ENCODE data around the gene CYP27C1.
"Not testable (repeated sequence)": the region's sequence is repeated elsewhere in the genome, so short reads cannot be mapped to it uniquely, and the experiment has no call there.

The CYP27C1 gene

DNA sequence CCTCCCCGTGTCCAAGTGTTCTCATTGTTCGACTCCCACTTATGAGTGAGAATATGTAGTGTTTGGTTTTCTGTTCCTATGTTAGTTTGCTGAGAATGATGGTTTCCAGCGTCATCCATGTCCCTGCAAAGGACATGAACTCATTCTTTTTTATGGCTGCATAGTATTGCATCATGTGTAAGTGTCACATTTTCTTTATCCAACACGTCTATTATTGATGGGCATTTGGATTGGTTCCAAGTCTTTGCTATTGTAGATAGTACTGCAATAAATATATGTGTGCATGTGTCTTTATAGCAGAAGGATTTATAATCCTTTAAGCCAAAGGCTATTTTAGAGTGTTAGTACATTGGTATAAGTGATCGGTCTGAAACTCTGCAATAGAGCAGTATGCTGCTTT lies 4.0 kb upstream of the CYP27C1 start:
- not testable (repeated sequence) for DNase-seq (ENCODE audit: low spot score)

DNA sequence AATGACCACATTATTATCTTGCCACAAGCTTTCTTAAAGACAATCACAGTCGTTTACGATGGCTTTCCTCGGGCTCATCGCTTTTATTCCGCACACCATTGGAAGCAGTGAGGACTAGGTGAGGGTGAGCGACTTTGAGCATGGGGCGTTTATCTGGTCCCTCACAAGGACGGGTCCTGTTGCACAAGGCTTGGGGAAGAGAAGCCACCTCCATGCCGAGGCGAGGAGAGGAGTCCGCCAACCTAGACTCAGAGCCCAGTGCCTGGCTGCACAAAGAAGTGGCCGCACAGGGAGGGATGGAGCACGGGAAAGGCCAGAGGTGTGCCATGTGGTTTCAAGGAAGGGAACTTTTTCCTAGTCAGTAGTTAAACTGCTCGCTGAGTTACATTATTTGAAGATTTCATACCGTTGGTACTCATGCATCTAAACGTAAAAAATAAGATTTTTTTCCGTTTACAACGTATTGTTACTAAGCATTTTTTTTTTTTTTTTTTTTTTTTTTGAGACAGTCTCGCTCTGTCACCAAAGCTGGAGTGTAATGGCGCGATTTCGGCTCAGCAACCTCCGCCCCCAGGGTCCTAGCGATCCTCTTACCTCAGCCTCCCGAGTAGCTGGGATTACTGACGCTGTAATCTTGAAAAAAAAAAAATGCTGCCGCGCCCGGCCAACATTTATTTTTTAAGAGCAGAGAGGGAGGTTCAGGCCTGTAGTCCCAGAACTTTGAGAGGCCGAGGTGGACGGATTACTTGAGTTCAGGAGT lies 849 bp upstream of the CYP27C1 start:
- DNase-seq (ENCODE audit: low spot score), result no peak

- no peak for DNase-seq (ENCODE audit: low spot score)
Measured at GRCh38 chr2:127219171-127220070, 678 bp downstream of the CYP27C1 start.

GRCh38 chr2:127218812-127219170 lies 1.3 kb downstream of the CYP27C1 start:
- DNase-seq (ENCODE audit: low spot score), result no peak

GRCh38 chr2:127217470-127218325 lies 2.4 kb downstream of the CYP27C1 start:
- no peak for DNase-seq (ENCODE audit: low spot score)

DNA sequence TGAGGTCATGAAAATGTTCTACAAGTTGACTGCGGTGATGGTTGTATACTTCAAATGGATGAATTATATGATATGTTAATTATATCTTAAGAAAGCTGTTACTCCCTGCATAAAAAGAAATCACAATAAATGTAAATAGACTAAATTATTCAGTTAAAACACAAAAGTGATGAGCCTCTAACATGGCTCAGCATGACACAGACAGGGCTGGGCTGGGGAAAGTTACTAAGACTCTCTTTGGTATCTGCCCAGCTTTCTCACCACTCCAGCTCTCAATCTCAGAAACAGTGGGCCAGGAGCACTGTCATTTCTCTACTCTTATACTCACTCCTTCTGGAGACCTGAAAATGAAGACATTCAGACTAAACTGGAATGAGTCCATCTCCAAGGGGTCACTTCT lies 3.5 kb downstream of the CYP27C1 start:
- DNase-seq (ENCODE audit: low spot score), result no peak

DNA sequence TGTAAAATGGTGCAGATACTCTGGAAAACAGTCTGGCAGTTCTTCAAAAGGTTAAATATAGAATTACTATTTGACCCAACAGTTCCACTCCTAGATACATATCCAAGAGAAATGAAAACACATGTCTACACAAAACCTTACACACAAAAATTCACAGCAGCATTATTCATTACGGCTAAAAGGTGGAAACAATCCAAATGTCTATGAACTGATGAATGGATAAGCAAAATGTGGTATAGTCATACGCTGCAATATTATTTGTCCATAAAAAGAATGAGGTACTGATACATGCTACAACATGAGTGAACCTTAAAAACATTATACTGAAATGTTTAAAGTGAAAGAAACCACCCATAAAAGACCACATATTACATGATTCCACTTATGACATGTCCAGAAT lies 4.0 kb downstream of the CYP27C1 start:
- DNase-seq (ENCODE audit: low spot score), result no peak

GRCh38 chr2:127214201-127214600 lies 5.9 kb downstream of the CYP27C1 start:
- not testable (repeated sequence) for DNase-seq (ENCODE audit: low spot score)

DNA sequence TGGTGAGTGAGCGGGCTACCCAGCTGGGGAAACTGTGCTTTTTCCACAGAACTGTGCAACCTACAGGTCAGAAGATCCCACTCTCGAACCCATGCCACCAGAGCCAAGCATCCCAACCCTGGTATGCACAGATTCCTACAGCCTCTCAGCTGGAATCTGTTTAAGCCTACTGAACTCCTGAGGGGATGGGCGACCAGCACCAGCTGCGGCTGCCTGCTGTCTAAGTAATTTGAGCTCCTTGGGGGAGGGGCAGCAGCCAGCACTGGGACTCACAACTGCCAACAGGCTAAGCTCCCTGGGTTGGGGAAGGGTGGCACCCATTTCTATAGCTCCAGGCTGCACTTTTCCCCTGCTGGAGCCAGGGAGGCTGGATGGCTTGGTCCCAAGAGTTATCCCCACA lies 11.8 kb downstream of the CYP27C1 start:
- no peak for DNase-seq (ENCODE audit: low spot score)

GRCh38 chr2:127205218-127206125 lies 14.6 kb downstream of the CYP27C1 start:
- no peak for DNase-seq (ENCODE audit: low spot score)

DNA sequence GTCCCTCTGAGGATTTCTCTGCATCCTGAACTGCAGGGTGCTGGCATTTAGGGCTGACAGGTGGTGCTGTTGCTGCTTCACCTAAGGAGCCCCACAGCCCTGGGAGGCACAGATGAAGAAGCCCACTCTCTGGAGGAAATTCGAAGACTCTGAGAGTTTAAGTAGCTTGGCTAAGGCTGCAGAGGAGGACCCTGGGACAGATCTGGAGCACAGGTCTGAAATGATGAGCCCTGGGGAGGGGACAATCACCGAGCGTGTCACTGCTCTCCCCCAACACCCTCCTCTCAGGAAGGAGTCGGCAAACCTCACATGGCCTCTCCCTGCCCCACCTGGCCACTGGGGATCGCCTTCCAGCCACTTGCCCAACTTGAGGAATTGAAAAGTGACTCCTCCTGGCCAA lies 18.6 kb downstream of the CYP27C1 start:
- no peak for DNase-seq (ENCODE audit: low spot score)

GRCh38 chr2:127200962-127201361 lies 19.1 kb downstream of the CYP27C1 start:
- no peak for DNase-seq (ENCODE audit: low spot score)

DNA sequence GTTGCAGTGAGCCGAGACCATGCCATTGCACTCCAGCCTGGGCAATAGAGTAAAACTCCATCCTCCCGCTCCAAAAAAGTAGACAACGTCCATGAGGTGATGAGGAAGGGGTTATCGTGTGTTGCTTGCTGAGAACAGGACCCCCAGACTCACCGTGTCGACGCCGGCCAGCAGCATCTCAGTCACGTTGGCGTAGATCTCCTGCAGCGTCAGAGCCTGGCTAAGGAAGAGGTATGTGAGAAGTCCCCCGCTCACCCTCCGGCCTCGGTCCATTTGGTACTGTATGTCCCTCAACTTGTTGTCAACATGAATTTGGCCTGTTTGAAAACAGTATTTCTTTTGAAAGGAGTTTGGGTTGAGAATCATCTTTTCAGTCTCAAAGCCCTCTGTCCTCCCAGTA lies 20.9 kb downstream of the CYP27C1 start:
- DNase-seq (ENCODE audit: low spot score), result no peak

GRCh38 chr2:127197475-127198385 lies 22.4 kb downstream of the CYP27C1 start:
- DNase-seq (ENCODE audit: low spot score), result no peak

DNA sequence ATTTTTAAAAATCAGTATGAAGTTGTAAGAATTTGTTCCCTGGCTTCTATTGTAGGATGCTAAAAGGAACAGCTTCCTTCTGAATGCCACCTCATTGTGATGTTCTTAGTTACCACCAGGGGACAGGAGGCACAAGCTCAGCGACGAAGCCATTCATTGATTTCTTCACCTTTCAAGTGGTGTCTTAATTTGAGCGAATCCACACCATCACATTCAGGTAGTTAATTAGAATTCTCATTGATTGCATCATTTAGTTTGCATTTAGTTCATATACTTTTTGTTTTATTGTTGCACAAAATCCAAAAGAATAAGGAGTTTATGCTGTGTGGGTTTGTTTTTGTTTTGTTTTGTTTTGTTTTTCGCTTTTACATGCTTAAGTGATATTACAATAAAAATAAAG lies 23.1 kb downstream of the CYP27C1 start:
- no peak for DNase-seq (ENCODE audit: low spot score)

DNA sequence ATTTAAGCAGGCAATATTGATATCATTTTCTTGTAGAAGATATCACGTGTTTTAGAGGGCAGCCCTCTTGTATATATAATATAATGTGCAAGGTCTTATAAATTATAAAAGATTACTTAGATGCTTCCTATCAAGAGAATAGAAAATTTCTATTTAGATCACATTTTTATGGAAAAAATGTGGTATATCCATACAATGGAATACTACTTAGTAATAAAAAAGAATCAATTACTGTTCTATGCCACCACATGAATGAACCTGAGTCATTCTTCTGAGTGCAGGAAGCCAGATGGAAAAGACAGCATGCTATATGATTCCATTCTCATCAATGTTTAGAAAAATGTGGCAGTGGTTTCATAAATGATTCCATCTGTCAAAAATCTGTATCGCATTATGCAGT lies 23.6 kb downstream of the CYP27C1 start:
- DNase-seq (ENCODE audit: low spot score), result no peak

DNA sequence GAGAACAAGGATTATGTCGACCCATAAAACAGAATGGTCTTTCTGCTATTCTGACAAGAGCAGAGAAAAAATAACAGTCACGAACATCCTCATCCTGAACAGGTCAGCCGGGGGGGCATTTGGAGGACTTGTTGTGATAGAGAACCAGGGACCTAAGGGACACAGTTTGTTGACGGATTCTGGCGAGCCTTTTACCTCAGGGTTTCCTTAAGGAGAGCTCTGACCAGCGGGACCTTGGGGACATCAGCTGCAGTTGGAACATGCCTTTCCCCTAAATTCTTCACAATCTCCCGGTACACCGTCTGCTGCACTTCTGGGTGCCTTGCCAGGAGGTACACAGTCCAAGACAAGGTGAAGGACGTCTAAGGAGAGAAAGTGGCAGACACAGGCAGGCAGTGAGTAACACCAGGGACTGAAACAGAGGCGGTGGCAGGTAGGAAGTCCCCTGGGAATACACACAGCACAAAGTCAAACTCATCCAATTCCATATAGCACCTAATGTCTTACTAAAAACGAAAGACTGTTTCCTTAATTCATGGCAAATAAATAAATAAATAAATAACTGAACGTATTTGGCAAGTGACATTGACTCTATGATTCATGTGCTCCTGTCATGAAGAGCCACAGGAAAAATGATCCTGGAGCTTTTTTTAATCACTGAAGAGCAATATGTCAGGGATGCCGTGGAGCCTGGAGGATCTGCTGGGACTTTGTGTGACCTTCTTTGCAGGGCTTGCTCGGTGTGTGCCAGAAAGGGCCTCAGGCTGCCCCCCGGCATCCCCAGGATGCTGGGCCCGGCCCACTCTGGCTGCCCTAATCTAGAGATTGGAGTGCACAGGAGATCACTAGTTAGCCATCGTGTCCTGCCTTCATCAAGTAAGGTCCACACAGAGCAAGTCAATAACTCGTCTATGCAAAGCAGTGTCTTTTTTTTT lies 24.7 kb downstream of the CYP27C1 start:
- DNase-seq (ENCODE audit: low spot score), result no peak

DNA sequence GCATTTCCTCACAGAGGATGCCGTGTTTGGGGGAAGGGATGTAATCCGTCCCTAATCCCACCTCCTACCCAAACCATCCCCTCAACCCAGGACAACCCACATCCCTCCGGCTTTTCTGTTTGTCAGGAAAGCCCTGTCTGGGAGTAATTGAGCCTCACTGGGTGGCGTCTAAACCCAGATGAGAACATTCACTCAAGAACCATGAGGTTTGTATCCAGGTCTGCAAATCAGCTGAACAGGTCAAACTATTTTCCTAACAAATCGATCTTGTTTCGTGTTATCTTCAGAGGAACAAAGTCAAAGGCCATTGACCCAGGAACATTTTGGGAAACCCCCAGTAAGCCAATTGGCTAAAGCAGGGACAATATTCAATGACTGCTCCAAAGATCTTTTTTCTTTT lies 25.7 kb downstream of the CYP27C1 start:
- DNase-seq (ENCODE audit: low spot score), result no peak

- no peak for DNase-seq (ENCODE audit: low spot score)
Measured at GRCh38 chr2:127193967-127194280, 26.2 kb downstream of the CYP27C1 start.

Measured in germinal center (tissue), 1 donor.